Urinary bladder (tissue), 4 donors: Measurements from ENCODE around the gene LAMB2. TPM values are rescaled to one million over a fixed set of nuclear protein-coding genes. Genes with fewer than 3 reads are reported as not detected.
A peak's percentile ranks its signal among the peaks of the same experiment; 100 is the strongest.

Experiments
- DNase-seq: peaks from one replicate; pipeline ENCODE4 v3.0.0-alpha.2; 2015; ENCODE audit errors: extremely low spot score
- H3K27ac ChIP-seq: one replicate; pipeline ENCODE4 v1.5.1; 2013; ENCODE audit warnings: low read depth, mild to moderate bottlenecking, moderate library complexity
- H3K36me3 ChIP-seq: one replicate; pipeline ENCODE4 v1.6.1; 2013; ENCODE audit warnings: mild to moderate bottlenecking, moderate library complexity; ENCODE audit not compliant: insufficient read depth
- H3K4me1 ChIP-seq: one replicate; pipeline ENCODE4 v1.6.1; 2013; ENCODE audit warnings: mild to moderate bottlenecking, moderate library complexity; ENCODE audit not compliant: insufficient read depth
- H3K4me3 ChIP-seq: one replicate; pipeline ENCODE4 v1.5.1; 2013; ENCODE audit warnings: low read depth, low read length
- WGBS: extraction: QIAGEN DNeasy Blood & Tissue Kit; methylation state at CpG from one replicate; pipeline ENCODE4 v1.1.7; 2013; 5-methylcytosine and 5-hydroxymethylcytosine counted together
- polyA plus RNA-seq: library from polyadenylated mRNA; stranded (reverse); fragments of 200-250 nt; gene quantifications from one replicate; pipeline ENCODE4 v1.2.3, GENCODE V29; 2013
- total RNA-seq: library from RNA; depleted of rRNA; stranded (reverse); fragments of >200 nt; gene quantifications from one replicate; pipeline ENCODE4 v1.2.3, GENCODE V29; 2014
- donor health status: healthy with polysubstance abuse.
- donor health status: healthy.

The LAMB2 gene
- total and polyA plus RNA-seq, 2 donors = 366 to 429 TPM

- peak overlapping the region; percentile 96 for H3K4me3 ChIP-seq
- 96% methylated on average over 6 of the region's 6 CpGs for WGBS
- H3K36me3 ChIP-seq = peaks cover 2% of the 10 kb centered on the region
- no peak for DNase-seq
- H3K4me1 ChIP-seq = no peaks in the 10 kb centered on the region
- peak overlapping the region; percentile 89 for H3K27ac ChIP-seq
These were observed 34.1 kb upstream of the LAMB2 start for GRCh38 chr3:49166752-49167556.

- Histone ChIP-seq H3K36me3 (peaks cover 2% of the 10 kb centered on the region), H3K27ac (peak within 1 kb of the TSS; percentile 89), H3K4me1 (no peaks in the 10 kb centered on the region), H3K4me3 (peak within 1 kb of the TSS; percentile 96)
- no peak for DNase-seq
- 3% methylated on average over 69 of the region's 69 CpGs for WGBS
These were observed 33.2 kb upstream of the LAMB2 start, which contains the start of gene CCDC71 for GRCh38 chr3:49165771-49166751. CCDC71 (minus strand) TSS chr3:49166331; CDS start chr3:49164208, 2,123 bp downstream.

- DNase-seq = no peak
- WGBS = 28% methylated on average over 6 of the region's 6 CpGs
These were observed 32.3 kb upstream of the LAMB2 start for GRCh38 chr3:49164983-49165720.

DNA sequence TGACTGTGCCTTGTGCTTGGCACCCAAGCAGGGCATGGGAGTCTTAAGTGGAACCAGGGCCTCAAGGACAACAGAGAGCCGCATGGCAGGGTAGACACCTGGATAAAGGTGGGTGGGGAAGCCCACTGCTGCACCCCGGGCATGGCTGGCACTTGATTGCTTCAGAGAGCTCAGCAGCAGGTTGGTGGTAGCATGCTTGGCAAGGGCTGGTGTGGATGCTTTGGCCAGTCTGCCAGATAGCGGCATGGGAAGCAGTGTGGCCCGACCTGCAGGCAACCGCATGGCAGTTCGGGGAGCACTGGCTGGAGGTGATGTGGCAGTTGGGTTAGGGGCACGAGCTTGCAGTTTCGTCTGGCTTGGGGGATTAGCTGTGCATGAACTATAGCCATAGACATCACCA is 30.8 kb upstream of the LAMB2 start:
- Histone ChIP-seq H3K36me3 (peaks cover 2% of the 10 kb centered on the region), H3K27ac (no peak overlapping the region), H3K4me1 (no peaks in the 10 kb centered on the region), H3K4me3 (no peak overlapping the region)
- DNase-seq = no peak
- WGBS = 95% methylated on average over 8 of the region's 8 CpGs

More at GRCh38 chr3:49164983-49165720, 32.3 kb upstream of the LAMB2 start:
- Histone ChIP-seq H3K4me1 (no peaks in the 10 kb centered on the region), H3K4me3 (peak overlapping the region; percentile 96), H3K36me3 (peaks cover 2% of the 10 kb centered on the region), H3K27ac (peak overlapping the region; percentile 72)

DNA sequence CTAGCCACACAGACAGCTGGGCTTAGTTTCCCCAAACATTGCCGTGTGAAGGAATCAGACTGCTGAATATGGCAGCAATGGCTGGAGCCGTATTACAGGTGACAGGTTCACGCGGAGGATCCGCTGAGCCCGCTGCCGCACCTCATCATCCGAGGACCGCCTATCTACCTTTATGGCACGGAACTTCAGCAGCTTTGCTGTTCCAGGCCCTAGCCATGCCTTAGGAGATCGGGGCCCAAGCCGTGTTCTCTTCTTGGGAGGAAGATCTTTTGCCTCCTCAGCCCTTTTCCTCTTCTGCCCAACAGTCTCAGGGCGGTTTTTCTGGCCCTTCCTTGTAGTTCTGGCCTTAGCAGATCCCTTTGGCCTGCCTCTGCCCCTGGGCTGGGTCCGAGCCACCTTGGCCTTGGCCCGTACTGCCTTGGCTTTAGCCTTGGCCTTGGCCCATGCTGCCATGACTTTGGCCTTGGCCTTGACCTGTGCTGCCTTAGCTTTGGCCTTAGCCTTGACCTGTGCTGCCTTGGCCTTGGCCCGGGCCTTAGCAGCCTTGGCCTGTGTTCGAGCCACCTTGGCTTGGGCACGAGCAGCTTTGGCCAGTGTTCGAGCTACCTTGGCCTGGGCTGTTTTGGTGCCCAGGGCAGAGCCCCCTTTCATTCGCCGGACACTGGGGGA is 30.0 kb upstream of the LAMB2 start:
- no peak for DNase-seq
- 94% methylated on average over 21 of the region's 21 CpGs for WGBS
- Histone ChIP-seq H3K4me1 (no peaks in the 10 kb centered on the region), H3K27ac (no peak overlapping the region), H3K4me3 (no peak overlapping the region), H3K36me3 (peaks cover 2% of the 10 kb centered on the region)

DNA sequence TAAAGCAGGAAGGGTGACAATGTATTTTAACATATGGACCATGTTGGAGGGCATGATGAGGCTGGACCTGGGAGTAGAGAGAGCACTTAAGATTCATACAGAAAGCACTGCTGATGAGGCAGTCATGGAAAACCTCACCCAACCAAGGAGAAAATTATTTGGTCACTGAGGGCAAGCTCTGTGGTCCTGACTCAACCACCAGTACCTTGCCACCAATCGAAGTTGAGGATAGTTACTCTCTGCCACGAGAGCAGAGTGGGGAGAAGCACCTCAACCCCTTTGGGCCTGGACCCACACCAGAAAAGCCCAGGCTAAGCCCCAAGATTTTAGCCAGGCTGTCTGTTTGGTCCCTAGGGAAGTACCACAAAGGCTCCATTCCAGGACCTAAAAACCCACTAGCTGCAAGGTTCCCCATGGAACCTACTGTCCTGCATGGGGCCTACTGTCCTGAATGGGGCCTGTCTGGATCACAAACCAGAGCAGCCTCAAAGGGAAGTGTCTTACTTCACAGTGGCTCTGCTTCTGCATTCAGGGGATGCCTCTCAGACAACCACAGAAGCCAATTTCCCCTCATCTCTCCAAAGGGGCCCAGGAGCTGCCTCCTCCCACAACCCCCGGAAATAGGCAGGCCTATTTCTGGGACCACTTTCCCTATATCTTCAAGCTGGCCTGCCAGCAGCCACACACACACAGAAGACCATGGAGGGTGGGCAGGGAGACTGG is 29.1 kb upstream of the LAMB2 start:
- Histone ChIP-seq H3K4me3 (no peak overlapping the region), H3K27ac (no peak overlapping the region), H3K4me1 (no peaks in the 10 kb centered on the region), H3K36me3 (peaks cover 2% of the 10 kb centered on the region)
- no peak for DNase-seq
- 70% methylated on average over 3 of the region's 3 CpGs for WGBS

DNA sequence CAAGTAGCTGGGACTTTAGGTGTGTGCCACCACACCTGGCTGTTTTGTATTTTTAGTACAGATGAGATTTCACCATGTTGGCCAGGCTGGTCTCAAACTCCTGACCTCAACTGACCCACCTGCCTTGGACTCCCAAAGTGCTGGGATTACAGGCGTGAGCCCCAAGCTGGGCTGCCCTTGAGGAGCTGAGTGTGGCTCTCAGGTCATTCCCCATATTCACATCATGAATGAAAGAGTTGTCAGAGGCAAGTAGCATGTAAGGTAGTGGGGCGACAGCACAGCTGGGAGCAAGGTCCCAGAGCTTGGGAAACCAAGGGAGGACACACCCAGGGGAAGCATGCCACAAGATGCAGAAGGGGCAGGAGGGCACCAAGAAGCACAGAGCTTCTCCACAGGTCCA is 28.3 kb upstream of the LAMB2 start:
- Histone ChIP-seq H3K4me1 (no peaks in the 10 kb centered on the region), H3K4me3 (no peak overlapping the region), H3K36me3 (peaks cover 2% of the 10 kb centered on the region), H3K27ac (no peak overlapping the region)
- no peak for DNase-seq
- WGBS = 91% methylated on average over 2 of the region's 2 CpGs

- peaks cover 1% of the 10 kb centered on the region for H3K36me3 ChIP-seq
- DNase-seq = no peak
- no peak overlapping the region for H3K27ac ChIP-seq
- WGBS = 70% methylated on average over 2 of the region's 2 CpGs
- no peak overlapping the region for H3K4me3 ChIP-seq
- H3K4me1 ChIP-seq = no peaks in the 10 kb centered on the region
These were observed 25.9 kb upstream of the LAMB2 start for GRCh38 chr3:49158792-49159191.

- 69% methylated on average over 5 of the region's 5 CpGs for WGBS
- no peak overlapping the region for H3K27ac ChIP-seq
- no peaks in the 10 kb centered on the region for H3K4me1 ChIP-seq
- no peaks in the 10 kb centered on the region for H3K36me3 ChIP-seq
- H3K4me3 ChIP-seq = no peak overlapping the region
- DNase-seq = no peak
These were observed 25.4 kb upstream of the LAMB2 start for GRCh38 chr3:49158103-49158709.

DNA sequence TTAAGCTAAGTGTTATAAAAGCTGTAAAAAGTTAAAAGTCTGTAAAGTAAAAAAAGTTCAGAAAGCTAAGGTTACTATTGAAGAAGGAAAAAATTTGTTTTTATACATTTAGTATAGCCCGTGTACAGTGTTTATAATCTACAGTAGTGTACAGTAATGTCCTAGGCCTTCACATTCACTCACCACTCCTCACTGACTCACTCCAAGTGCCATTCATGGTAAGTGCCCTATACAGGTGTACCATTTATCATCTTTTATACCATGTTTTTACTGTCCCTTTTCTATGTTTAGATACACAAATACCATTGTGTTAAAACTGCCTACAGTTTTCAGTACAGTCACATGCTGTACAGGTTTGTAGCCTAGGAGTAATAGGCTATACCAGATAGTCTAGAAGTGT is 24.4 kb upstream of the LAMB2 start:
- no peak overlapping the region for H3K27ac ChIP-seq
- H3K4me3 ChIP-seq = no peak overlapping the region
- DNase-seq = no peak
- H3K36me3 ChIP-seq = no peaks in the 10 kb centered on the region
- H3K4me1 ChIP-seq = no peaks in the 10 kb centered on the region
- WGBS = 56% methylated on average over 1 of the region's 1 CpG

GRCh38 chr3:49153349-49153912 is 20.6 kb upstream of the LAMB2 start:
- no peaks in the 10 kb centered on the region for H3K4me1 ChIP-seq
- no peaks in the 10 kb centered on the region for H3K36me3 ChIP-seq
- H3K4me3 ChIP-seq = no peak overlapping the region
- no peak for DNase-seq
- 79% methylated on average over 3 of the region's 3 CpGs for WGBS
- H3K27ac ChIP-seq = no peak overlapping the region

DNA sequence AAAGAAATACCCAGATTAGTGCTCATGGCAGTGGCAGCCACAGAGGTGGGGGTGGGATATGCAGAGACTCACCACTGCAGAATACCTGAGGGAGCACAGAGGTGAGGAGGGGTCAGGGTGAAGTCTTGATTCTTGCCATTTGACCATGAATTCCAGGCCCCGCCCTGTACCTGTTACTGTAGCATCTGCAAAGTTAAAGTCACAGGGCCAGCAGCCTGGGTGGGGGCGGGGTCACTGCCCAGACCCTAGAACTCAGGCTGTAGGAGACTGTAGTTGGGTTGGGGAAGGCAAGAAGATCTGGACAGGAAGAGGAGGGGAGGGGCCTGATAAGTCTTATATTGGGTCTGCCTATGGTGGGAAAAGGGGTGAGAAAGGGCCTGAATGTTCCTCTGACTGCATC is 18.8 kb upstream of the LAMB2 start:
- H3K36me3 ChIP-seq = no peaks in the 10 kb centered on the region
- no peak overlapping the region for H3K27ac ChIP-seq
- DNase-seq = no peak
- WGBS = 87% methylated on average over 2 of the region's 2 CpGs
- no peaks in the 10 kb centered on the region for H3K4me1 ChIP-seq
- no peak overlapping the region for H3K4me3 ChIP-seq
